SK-N-MC (cell line): ENCODE results near the gene SETD3.

Source experiments
- EZH2 ChIP-seq: fragments of 200-600 bp; sonication (generic); IDR thresholded peaks from one replicate; pipeline ENCODE4 v1.6.1; 2017; ENCODE audit warnings: antibody characterized with exemption
- POLR2AphosphoS5 ChIP-seq: IDR thresholded peaks from 2 replicates; pipeline ENCODE4 v1.6.1; 2012; ENCODE audit warnings: mild to moderate bottlenecking, low read depth, low read length, borderline replicate concordance

DNA sequence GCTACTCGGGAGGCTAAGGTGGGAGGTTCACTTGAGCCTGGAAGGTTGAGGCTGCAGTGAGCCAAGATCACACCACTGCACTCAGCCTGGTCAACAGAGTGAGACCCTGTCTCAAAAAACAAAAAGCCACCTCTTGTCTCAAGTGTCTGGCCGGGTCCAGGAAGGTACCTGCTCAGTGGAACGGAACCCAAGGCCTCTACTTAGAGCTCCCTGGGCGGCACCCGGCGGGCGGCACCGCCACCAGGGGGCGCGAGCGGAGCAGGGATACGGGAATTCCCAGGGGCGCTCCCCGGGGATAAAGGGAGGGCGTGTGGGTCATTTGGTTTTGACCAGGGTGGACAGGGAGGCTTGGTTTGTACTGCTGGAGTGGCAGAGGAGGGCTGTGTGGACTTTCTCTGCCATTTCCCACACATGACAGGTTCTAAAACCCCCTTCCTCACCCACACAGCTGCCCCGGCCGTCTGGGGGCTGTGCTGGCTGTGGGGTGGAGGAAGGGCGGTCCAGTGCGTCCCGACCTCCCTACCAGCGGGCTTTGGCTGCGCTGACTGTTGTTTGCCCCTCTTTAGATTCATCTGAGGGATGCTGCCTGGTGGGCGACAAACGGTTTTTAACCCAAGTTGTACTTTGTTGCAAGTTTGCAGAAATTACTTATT, 91.4 kb downstream of the SETD3 start:
- TF ChIP-seq POLR2AphosphoS5, result no peak
- TF ChIP-seq EZH2, result no peak
